ENCODE measurements around the gene MYO3B.

DNA sequence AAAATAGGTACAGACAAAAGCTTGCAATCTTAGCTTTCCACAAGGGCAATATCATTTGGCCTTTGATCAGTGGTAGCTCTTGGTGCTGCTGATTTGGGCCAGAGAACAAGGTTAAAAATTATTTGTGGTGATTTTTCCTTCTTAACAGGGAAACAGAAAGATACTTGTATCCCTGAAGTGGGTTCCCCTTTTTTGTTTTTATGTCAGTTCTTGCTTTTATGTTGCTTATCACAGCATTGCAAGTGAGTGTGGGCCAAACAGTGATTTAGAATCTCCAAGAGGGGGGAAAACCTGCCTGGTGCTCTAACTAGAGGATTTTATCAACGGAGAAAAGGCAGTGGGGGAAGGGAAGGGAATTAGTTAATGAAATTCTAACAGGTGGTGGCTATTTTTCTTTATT is 339.6 kb downstream of the MYO3B start:
- TF ChIP-seq EZH2phosphoT487 (IDR thresholded peaks at IDR 0.05; ENCODE audit: borderline replicate concordance, low read length), result no peak
- TF ChIP-seq, protein P1, sequence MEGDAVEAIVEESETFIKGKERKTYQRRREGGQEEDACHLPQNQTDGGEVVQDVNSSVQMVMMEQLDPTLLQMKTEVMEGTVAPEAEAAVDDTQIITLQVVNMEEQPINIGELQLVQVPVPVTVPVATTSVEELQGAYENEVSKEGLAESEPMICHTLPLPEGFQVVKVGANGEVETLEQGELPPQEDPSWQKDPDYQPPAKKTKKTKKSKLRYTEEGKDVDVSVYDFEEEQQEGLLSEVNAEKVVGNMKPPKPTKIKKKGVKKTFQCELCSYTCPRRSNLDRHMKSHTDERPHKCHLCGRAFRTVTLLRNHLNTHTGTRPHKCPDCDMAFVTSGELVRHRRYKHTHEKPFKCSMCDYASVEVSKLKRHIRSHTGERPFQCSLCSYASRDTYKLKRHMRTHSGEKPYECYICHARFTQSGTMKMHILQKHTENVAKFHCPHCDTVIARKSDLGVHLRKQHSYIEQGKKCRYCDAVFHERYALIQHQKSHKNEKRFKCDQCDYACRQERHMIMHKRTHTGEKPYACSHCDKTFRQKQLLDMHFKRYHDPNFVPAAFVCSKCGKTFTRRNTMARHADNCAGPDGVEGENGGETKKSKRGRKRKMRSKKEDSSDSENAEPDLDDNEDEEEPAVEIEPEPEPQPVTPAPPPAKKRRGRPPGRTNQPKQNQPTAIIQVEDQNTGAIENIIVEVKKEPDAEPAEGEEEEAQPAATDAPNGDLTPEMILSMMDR (IDR thresholded peaks at IDR 0.05; ENCODE audit: low read depth, low read length, poor library complexity, severe bottlenecking), result no peak

Data from DOHH2 (cell line).